AG04449 (cell line): ENCODE measurements around the gene MSI2.

ENCODE experiments used
- CTCF ChIA-PET: fragments of 350-600 bp; formaldehyde crosslinking; extraction: SDS; loops from one replicate; lab custom pipeline; 2021; ENCODE audit warnings: antibody characterized with exemption; lab: Yijun Ruan, JAX
- POLR2A ChIA-PET: fragments of 400-600, 350-600 bp; formaldehyde crosslinking; extraction: SDS; loops from one replicate; lab custom pipeline; 2020; ENCODE audit warnings: antibody characterized with exemption, inconsistent platforms; lab: Yijun Ruan, JAX
- DNase-seq: peaks from one replicate; pipeline ENCODE4 v3.0.0-alpha.2; 2010; ENCODE audit warnings: low read depth, low spot score
- H3K4me3 ChIP-seq: 2 replicates; pipeline ENCODE4 v1.5.1; 2011; ENCODE audit warnings: low read depth, mild to moderate bottlenecking, control low read depth, low read length
- TF ChIP-seq, protein P1 (sequence below): IDR thresholded peaks from one replicate; pipeline ENCODE4 v1.5.1; 2011; ENCODE audit warnings: mild to moderate bottlenecking, moderate library complexity, low read length, control low read depth, inconsistent platforms; ENCODE audit not compliant: insufficient read depth; ENCODE audit errors: missing control alignments

MSI2 gene

DNA sequence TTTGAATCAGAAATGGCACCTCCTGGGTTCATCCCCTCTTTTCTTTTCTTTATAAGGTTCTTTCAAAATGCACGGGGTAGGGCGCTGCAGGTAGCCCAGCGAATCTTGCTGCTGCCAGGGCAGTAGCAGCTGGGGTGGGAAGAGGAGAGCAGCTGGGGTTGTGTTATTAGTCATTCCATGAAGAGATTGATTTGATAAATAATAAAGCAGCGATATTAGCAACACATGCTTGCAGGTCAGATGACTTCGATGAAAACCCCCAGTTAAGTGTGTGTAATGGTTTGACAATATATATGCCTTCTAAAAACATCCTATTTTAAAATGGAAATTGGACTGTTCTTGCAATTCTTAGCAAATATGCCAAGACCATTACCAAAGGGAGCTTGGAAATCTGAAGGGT, 288.1 kb downstream of the MSI2 start:
- DNase-seq = no peak
- CTCF ChIA-PET = interaction anchor here (2.3 kb wide), 1 partner anchor 9 kb away, joined by 12 read pairs; no protein-coding TSS in a partner anchor
- POLR2A ChIA-PET = no interaction called here
- TF ChIP-seq, protein P1, sequence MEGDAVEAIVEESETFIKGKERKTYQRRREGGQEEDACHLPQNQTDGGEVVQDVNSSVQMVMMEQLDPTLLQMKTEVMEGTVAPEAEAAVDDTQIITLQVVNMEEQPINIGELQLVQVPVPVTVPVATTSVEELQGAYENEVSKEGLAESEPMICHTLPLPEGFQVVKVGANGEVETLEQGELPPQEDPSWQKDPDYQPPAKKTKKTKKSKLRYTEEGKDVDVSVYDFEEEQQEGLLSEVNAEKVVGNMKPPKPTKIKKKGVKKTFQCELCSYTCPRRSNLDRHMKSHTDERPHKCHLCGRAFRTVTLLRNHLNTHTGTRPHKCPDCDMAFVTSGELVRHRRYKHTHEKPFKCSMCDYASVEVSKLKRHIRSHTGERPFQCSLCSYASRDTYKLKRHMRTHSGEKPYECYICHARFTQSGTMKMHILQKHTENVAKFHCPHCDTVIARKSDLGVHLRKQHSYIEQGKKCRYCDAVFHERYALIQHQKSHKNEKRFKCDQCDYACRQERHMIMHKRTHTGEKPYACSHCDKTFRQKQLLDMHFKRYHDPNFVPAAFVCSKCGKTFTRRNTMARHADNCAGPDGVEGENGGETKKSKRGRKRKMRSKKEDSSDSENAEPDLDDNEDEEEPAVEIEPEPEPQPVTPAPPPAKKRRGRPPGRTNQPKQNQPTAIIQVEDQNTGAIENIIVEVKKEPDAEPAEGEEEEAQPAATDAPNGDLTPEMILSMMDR = no peak
- H3K4me3 ChIP-seq = no peak overlapping the region

DNA sequence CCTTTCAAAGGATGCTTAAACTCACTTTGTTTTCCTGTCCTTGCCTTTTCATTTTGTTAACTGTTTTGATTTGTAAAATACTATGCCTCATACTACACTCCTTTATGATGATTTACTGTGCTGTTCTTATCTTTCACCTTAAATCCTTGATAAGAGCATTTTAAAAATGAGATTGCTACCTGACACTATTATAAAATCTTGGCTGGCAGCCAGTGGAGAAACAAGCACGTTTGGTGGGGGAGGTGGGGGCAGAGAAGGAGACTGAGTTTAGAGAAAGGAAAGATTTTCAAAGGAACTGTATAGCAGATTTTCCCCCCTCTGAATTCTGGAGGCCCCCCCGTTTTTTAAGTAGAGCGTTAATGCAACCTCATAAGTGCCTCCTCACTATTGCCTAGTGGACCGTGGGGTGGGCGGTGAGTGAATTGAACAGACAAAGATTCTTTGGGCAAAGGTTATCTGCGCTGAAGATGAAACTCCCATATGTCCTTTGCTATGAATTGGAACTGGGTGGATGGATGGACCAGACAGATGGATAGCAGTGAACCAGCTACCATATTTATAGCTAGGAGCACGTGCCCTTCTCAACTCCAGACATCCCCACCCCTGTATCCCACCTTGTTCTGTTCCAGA, 288.6 kb downstream of the MSI2 start:
- TF ChIP-seq, protein P1 = no peak
- POLR2A ChIA-PET = no interaction called here
- no peak for DNase-seq
- no peak overlapping the region for H3K4me3 ChIP-seq
- CTCF ChIA-PET = no interaction called here

DNA sequence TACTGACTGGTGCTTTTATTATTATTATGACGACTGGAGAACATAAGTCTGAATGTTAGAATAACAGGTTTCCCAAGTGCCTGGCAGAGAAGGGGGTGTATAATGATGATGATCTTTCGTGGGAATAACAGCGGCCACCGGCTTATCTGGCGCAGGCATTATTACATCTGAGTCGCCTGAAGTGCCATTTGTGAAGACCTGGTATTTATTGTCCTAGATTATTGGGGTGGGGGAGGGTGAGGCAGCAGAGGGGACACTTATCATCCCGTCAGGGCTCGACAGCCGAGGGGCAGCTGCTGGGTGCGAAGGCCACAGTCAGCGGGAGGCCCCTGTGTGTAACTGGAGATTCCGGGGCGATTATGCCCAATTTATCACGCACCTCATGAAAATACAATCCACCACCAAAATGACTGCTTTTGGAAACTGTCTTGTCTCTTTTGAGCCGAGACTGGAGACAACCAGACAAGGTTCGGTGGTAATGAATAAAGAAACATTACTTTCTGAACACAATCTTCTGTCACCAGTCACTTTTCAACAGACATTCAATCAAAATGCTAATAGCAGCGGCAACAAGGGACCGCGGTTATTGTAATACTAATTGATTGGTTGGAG, 289.5 kb downstream of the MSI2 start:
- no peak overlapping the region for H3K4me3 ChIP-seq
- ChIA-PET CTCF (no interaction called here), POLR2A (no interaction called here)
- TF ChIP-seq, protein P1 = no peak
- no peak for DNase-seq

DNA sequence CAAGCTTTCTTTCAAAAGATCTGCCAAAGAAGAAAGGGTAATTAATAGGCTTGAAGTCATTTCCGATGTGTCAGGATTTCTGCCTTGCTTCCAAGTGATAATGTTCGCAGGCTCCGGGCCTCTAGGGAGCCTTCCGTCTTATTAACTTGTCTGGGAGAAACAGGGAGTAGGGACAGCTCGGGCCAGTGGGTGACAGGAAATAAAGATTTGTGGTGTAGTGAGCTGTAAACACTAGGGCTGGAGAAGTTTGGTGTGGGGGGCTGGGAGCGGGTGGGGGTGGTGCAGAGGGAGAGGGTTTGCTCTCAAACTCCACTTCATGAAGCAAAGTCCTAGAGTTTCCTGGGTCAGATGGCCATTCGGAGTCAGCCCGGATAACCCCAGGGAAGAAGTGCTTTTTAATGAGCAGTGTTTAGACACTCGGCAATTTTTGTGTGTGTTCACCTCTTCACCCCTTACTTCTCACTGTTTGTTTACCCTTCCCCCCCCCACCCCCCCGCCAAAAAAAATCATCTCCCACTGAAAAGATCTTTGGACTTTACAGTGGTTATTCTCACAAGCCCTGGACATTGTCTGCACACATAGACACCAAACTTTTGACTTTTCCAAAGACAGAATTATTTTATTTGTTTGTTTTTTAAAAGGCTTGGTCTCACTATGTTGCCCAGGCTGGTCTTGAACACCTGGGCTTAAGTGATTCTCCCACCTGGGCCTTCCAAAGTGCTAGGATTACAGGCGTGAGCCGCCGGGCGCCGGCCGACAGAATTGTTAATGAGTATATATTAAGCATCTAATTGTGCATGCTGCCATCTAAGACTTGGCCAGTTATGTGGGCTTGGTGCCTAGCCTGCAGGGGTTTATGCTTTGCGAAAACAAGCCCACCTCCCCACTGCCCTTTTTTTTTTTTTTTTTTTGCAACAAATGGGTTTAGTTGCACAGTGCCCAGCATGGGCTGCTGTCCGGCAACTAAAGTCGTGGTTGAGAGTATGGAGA, 292.4 kb downstream of the MSI2 start:
- H3K4me3 ChIP-seq = no peak overlapping the region
- DNase-seq = no peak
- ChIA-PET POLR2A (interaction anchor here (0.5 kb wide), 1 partner anchor 16 kb away, joined by 3 read pairs; no protein-coding TSS in a partner anchor), CTCF (interaction anchor here (1.0 to 2.2 kb wide), 3 partner anchors 9 to 305 kb away, joined by 3 to 9 read pairs (median 4); no protein-coding TSS in a partner anchor)
- TF ChIP-seq, protein P1 = no peak

DNA sequence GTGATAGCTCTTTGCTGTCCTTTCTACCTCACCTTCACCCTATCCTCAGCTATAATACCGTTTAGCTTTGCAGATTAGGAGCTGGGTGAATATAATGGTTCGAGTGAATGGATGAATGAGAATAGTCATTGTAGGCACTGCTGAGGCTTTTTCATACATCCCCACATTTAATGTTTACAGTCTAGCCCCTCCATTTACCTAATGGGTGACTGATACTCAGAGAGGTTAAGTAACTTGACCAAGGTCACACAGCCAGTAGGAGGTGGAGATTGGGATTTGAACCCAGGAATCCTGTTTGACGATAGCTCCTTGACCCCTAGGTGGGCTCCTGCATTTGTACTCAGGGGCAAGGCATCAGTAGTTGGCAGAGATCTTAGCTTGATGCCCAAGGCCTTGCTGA, 293.1 kb downstream of the MSI2 start:
- DNase-seq = no peak
- ChIA-PET CTCF (interaction anchor here (1.0 to 1.5 kb wide), 2 partner anchors 9 to 48 kb away, joined by 3 read pairs; no protein-coding TSS in a partner anchor), POLR2A (interaction anchor here (0.5 kb wide), 1 partner anchor 15 kb away, joined by 3 read pairs; no protein-coding TSS in a partner anchor)
- no peak overlapping the region for H3K4me3 ChIP-seq
- TF ChIP-seq, protein P1 = no peak

DNA sequence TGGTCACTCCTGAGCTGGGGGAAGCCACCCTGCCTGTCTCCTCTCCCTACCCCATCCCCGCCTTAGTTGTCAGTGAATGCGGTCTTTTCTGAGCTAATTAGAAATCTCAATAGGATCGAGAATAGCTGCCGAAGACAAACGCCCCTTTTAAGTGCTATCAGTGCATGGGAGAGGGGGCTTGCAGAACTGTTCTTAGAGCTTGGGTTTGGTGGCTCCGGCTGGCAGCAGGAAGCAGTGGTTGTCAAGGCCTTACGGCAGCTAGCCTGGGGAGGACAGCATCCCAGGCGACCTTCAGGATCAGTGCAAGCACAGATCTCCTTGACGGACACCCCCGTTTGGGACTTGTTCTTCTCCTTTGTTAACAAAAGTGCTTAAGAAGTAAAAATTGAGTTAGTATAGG, 293.7 kb downstream of the MSI2 start:
- DNase-seq = no peak
- POLR2A ChIA-PET = no interaction called here
- CTCF ChIA-PET = interaction anchor here (0.6 to 1.5 kb wide), 4 partner anchors 8 to 307 kb away, joined by 3 to 4 read pairs (median 3); no protein-coding TSS in a partner anchor
- TF ChIP-seq, protein P1 = no peak
- no peak overlapping the region for H3K4me3 ChIP-seq
